ENCODE measurements around the gene HSF4.

The HSF4 gene

GRCh38 chr16:67183627-67184452, 19.3 kb downstream of the HSF4 start, which contains the start of gene MATCAP1:
Gene MATCAP1, minus strand, starts transcription at chr16:67183963. Its CDS starts 3,353 bp downstream, at chr16:67180610.
- Histone ChIP-seq H3K36me3 (ENCODE audit: insufficient read depth, low read depth, low read length) (no peaks in the 10 kb centered on the region), H3K27ac (ENCODE audit: low read length) (peak within 1 kb of the TSS; percentile 89), H3K27me3 (ENCODE audit: insufficient read depth, low read length) (peaks cover 41% of the 10 kb centered on the region), H3K9ac (ENCODE audit: low read depth, low read length) (peak within 1 kb of the TSS; percentile 86; the same call in 1 of the 2 replicates), H3K9me3 (ENCODE audit: insufficient read depth, low read depth, low read length) (no peaks in the 10 kb centered on the region), H3K4me1 (ENCODE audit: insufficient read depth, low read length) (peaks cover 3% of the 10 kb centered on the region; the same call in 1 of the 2 replicates), H3K4me3 (ENCODE audit: low read length) (peak within 1 kb of the TSS; percentile 84)

GRCh38 chr16:67184453-67184994, 20.0 kb downstream of the HSF4 start:
- H3K4me3 ChIP-seq (ENCODE audit: low read length): peak overlapping the region; percentile 84; the same call in 1 of the 2 replicates
- no peak overlapping the region for H3K27ac ChIP-seq (ENCODE audit: low read length)
- H3K36me3 ChIP-seq (ENCODE audit: insufficient read depth, low read depth, low read length): no peaks in the 10 kb centered on the region
- no peaks in the 10 kb centered on the region for H3K9me3 ChIP-seq (ENCODE audit: insufficient read depth, low read depth, low read length)
- H3K9ac ChIP-seq (ENCODE audit: low read depth, low read length): no peak overlapping the region
- H3K4me1 ChIP-seq (ENCODE audit: insufficient read depth, low read length): peaks cover 3% of the 10 kb centered on the region; the same call in 1 of the 2 replicates
- peaks cover 34% of the 10 kb centered on the region for H3K27me3 ChIP-seq (ENCODE audit: insufficient read depth, low read length)

DNA sequence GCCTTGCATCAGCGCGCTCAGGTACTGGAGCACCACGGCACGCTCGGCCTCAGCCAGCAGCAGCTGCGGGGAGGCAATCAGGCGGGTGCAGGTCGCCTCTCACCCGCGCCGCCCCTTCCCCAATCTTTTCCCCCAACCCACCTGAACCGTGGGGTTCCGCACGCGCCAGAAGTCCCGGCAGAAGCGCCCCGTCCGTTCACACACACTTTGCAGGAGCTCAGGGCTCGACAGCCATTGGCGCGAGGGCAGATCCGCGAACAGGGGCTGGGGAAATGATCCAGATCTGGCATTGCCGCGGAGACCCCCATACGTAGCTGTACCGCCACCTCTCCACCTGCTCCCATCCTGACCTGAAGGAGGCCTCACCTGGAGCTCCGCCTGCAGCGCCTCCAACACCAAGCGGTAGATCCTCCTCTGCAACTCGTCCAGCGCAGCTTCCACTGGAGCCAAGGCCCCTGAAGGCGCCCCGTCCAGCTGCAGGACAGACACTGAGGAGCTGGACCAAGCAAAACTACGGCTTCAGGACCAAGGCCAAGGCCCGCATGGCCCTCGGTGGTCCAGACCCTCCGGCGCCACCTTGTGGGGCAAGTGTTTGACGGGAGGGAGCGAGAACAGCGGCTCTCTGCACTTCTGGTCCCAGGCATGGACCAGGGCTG, 20.6 kb downstream of the HSF4 start:
- H3K9me3 ChIP-seq (ENCODE audit: insufficient read depth, low read depth, low read length): no peaks in the 10 kb centered on the region
- H3K36me3 ChIP-seq (ENCODE audit: insufficient read depth, low read depth, low read length): no peaks in the 10 kb centered on the region
- peaks cover 33% of the 10 kb centered on the region for H3K27me3 ChIP-seq (ENCODE audit: insufficient read depth, low read length)
- H3K9ac ChIP-seq (ENCODE audit: low read depth, low read length): no peak overlapping the region
- peak overlapping the region; percentile 84; the same call in 1 of the 2 replicates for H3K4me3 ChIP-seq (ENCODE audit: low read length)
- H3K4me1 ChIP-seq (ENCODE audit: insufficient read depth, low read length): peaks cover 3% of the 10 kb centered on the region; the same call in 1 of the 2 replicates
- H3K27ac ChIP-seq (ENCODE audit: low read length): no peak overlapping the region

- H3K4me3 ChIP-seq (ENCODE audit: low read length): no peak overlapping the region
- peaks cover 3% of the 10 kb centered on the region; the same call in 1 of the 2 replicates for H3K4me1 ChIP-seq (ENCODE audit: insufficient read depth, low read length)
- no peaks in the 10 kb centered on the region for H3K36me3 ChIP-seq (ENCODE audit: insufficient read depth, low read depth, low read length)
- H3K27me3 ChIP-seq (ENCODE audit: insufficient read depth, low read length): peaks cover 33% of the 10 kb centered on the region
- H3K9me3 ChIP-seq (ENCODE audit: insufficient read depth, low read depth, low read length): no peaks in the 10 kb centered on the region
- H3K9ac ChIP-seq (ENCODE audit: low read depth, low read length): no peak overlapping the region
- no peak overlapping the region for H3K27ac ChIP-seq (ENCODE audit: low read length)
Observed at GRCh38 chr16:67185651-67186134, 21.1 kb downstream of the HSF4 start.

- Histone ChIP-seq H3K27ac (ENCODE audit: low read length) (no peak overlapping the region), H3K4me1 (ENCODE audit: insufficient read depth, low read length) (peaks cover 3% of the 10 kb centered on the region; the same call in 1 of the 2 replicates), H3K36me3 (ENCODE audit: insufficient read depth, low read depth, low read length) (no peaks in the 10 kb centered on the region), H3K9me3 (ENCODE audit: insufficient read depth, low read depth, low read length) (no peaks in the 10 kb centered on the region), H3K4me3 (ENCODE audit: low read length) (no peak overlapping the region), H3K9ac (ENCODE audit: low read depth, low read length) (no peak overlapping the region), H3K27me3 (ENCODE audit: insufficient read depth, low read length) (peaks cover 33% of the 10 kb centered on the region)
Observed at GRCh38 chr16:67186550-67186950, 22.0 kb downstream of the HSF4 start.

GRCh38 chr16:67187175-67187890, 22.8 kb downstream of the HSF4 start:
- no peak overlapping the region for H3K27ac ChIP-seq (ENCODE audit: low read length)
- H3K9me3 ChIP-seq (ENCODE audit: insufficient read depth, low read depth, low read length): no peaks in the 10 kb centered on the region
- H3K9ac ChIP-seq (ENCODE audit: low read depth, low read length): no peak overlapping the region
- no peak overlapping the region for H3K4me3 ChIP-seq (ENCODE audit: low read length)
- H3K27me3 ChIP-seq (ENCODE audit: insufficient read depth, low read length): peaks cover 33% of the 10 kb centered on the region
- no peaks in the 10 kb centered on the region for H3K36me3 ChIP-seq (ENCODE audit: insufficient read depth, low read depth, low read length)
- peaks cover 3% of the 10 kb centered on the region; the same call in 1 of the 2 replicates for H3K4me1 ChIP-seq (ENCODE audit: insufficient read depth, low read length)

DNA sequence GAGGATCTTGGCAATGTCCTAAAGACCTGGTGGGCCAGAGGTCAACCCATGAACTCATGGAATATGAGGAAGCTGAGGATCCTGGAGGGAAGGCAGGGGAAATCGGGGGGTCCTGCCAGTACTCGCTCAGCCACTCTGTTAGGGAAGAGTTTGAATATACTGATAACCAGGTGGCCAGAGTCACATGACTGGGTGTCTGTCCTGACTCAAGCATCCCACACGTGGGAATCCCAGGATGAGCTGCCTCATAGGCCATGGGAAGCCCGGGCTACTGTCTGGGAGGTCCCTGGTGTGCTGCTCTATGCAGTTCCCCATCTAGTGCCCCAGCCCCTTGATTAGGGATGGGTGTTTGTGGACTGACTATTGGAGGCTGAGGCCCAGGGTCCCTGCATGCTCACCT, 23.8 kb downstream of the HSF4 start:
- Histone ChIP-seq H3K4me3 (ENCODE audit: low read length) (no peak overlapping the region), H3K27me3 (ENCODE audit: insufficient read depth, low read length) (peaks cover 33% of the 10 kb centered on the region), H3K36me3 (ENCODE audit: insufficient read depth, low read depth, low read length) (peaks cover 1% of the 10 kb centered on the region), H3K9ac (ENCODE audit: low read depth, low read length) (no peak overlapping the region), H3K9me3 (ENCODE audit: insufficient read depth, low read depth, low read length) (no peaks in the 10 kb centered on the region), H3K27ac (ENCODE audit: low read length) (no peak overlapping the region), H3K4me1 (ENCODE audit: insufficient read depth, low read length) (0 out of 2 replicates have a peak, but pooled peaks cover 3% of the 10 kb centered on the region)

DNA sequence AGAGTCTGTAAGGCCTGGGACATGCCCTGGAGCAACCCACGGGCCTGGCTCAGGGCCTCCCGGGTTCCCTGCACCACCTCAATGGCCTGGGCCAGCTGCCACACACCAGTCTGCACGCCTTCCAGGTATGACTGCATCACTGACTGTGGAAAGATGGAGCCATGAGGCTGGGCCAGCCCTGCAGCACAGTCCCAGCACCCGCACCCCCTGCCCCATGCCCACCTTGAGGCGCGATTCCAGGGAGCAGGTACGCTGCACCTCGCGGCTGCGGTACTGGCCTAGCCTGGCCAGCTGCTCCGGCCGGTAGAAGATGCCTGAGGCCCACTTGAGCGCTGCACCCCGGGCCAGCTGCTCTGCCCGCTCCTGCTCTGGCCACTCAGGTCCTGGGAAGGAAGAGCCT, 24.3 kb downstream of the HSF4 start:
- Histone ChIP-seq H3K4me1 (ENCODE audit: insufficient read depth, low read length) (peaks cover 7% of the 10 kb centered on the region; the same call in 1 of the 2 replicates), H3K4me3 (ENCODE audit: low read length) (no peak overlapping the region), H3K36me3 (ENCODE audit: insufficient read depth, low read depth, low read length) (peaks cover 6% of the 10 kb centered on the region), H3K9me3 (ENCODE audit: insufficient read depth, low read depth, low read length) (no peaks in the 10 kb centered on the region), H3K27ac (ENCODE audit: low read length) (no peak overlapping the region), H3K27me3 (ENCODE audit: insufficient read depth, low read length) (peaks cover 33% of the 10 kb centered on the region), H3K9ac (ENCODE audit: low read depth, low read length) (no peak overlapping the region)

- Histone ChIP-seq H3K4me3 (ENCODE audit: low read length) (no peak within 1 kb of the TSS), H3K9ac (ENCODE audit: low read depth, low read length) (no peak within 1 kb of the TSS), H3K27me3 (ENCODE audit: insufficient read depth, low read length) (peaks cover 22% of the 10 kb centered on the region), H3K9me3 (ENCODE audit: insufficient read depth, low read depth, low read length) (no peaks in the 10 kb centered on the region), H3K4me1 (ENCODE audit: insufficient read depth, low read length) (peaks cover 7% of the 10 kb centered on the region; the same call in 1 of the 2 replicates), H3K36me3 (ENCODE audit: insufficient read depth, low read depth, low read length) (peaks cover 18% of the 10 kb centered on the region), H3K27ac (ENCODE audit: low read length) (no peak within 1 kb of the TSS)
Observed at GRCh38 chr16:67190041-67190440, 25.5 kb downstream of the HSF4 start, which contains the start of gene EXOC3L1. Gene EXOC3L1, minus strand, starts transcription at chr16:67190136. Its CDS starts 460 bp downstream, at chr16:67189676.

DNA sequence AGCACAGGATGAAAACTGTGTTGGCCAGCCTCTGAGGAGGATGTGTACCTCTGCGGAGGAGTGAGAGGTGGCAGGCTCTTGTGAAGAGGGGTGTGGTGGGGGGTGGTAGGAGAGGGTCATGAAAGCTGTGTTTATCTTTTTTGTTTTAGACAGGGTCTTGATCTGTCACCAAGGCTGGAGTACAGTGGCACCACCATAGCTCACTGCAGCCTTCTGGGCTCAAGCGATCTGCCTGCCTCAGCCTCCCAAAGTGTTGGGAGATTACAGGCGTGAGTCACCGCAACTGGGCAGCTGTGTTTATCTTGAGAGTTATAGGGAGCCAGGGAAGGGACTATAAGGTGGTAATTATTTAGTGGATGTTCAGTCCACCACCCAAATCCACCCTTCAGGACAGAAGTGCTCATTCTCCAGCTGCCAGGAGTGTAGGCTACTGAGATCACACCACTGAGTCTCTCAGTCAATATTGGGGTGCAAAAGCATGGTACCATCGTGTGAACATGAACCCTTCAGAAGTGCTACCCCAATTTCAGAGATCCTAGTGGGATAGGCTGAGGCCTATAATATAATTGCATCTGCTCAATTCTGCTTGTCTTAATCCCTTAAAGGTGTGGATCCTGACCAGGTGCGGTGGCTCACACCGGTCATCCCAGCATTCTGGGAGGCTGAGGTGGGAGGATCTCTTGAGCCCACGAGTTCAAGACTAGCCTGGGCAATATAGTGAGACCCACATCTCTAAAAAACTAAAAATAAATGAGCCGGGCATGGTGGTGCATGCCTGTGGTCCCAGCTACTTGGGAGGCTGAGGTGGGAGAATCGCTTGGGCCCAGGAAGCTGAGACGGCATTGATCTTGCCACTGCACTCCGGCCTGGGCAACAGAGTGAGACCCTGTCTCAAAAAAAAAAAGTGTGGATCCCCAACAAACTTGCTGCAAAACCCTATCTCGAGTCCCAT, 26.2 kb downstream of the HSF4 start:
- no peak overlapping the region for H3K4me3 ChIP-seq (ENCODE audit: low read length)
- H3K27me3 ChIP-seq (ENCODE audit: insufficient read depth, low read length): peaks cover 15% of the 10 kb centered on the region
- H3K4me1 ChIP-seq (ENCODE audit: insufficient read depth, low read length): peaks cover 7% of the 10 kb centered on the region; the same call in 1 of the 2 replicates
- H3K27ac ChIP-seq (ENCODE audit: low read length): no peak overlapping the region
- H3K9ac ChIP-seq (ENCODE audit: low read depth, low read length): no peak overlapping the region
- H3K9me3 ChIP-seq (ENCODE audit: insufficient read depth, low read depth, low read length): no peaks in the 10 kb centered on the region
- H3K36me3 ChIP-seq (ENCODE audit: insufficient read depth, low read depth, low read length): peaks cover 25% of the 10 kb centered on the region

Data from iPS-20b (cell line).